Stimulated activated CD4-positive, alpha-beta T cell treated with anti-CD3 and anti-CD28 coated beads, Interleukin-12 subunit alpha, Interleukin-12 subunit beta, amount 100 ng/mL, for 24 hours (primary cell): ENCODE data around the gene ITGA1.
A peak's percentile ranks its signal among the peaks of the same experiment; 100 is the strongest.

Experiments
- DNase-seq, 2 experiments: peaks; one replicate each; pipeline ENCODE4 v3.0.0-alpha.2; 2020; ENCODE audit warnings: low read depth in 2 of 2

The ITGA1 gene

DNA sequence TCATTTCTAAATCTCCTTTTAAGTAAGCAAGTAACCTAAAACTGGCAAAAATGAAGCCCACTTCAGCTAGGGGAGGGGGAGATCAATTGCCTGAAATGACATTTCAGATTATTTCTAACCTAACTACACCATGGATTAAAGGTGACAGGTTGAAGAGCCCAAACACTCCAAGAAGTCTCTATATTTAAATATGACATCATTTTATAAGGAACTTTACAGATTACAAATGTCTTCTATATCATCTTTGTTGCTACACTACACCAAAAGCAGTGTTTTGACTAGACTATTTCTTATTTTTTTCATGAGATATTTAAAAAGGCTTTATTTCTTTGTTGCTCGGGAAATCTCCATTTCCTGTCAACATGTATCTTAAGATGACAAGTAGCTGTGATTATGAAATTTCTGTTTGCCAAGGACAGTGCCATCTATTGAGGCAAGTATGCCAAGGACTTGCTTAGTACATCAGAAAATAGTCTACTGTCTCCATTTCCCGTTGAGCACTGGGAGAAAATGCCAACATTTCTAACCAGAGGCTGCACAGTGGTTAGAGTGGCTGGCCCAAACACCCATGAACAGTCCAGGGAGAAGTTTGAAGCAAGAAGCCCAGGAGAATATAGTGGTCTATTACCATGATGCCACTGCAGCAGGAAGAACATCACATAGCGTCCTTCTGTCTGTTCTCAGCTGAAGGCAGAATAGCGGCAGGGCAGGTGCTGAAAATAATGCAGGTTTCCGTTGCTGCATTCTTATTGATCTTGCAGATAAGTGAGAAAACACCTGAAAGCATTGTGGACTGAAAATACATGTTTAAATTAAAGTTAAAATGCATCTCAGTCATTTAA, 108.1 kb downstream of the ITGA1 start:
- no peak for DNase-seq

DNA sequence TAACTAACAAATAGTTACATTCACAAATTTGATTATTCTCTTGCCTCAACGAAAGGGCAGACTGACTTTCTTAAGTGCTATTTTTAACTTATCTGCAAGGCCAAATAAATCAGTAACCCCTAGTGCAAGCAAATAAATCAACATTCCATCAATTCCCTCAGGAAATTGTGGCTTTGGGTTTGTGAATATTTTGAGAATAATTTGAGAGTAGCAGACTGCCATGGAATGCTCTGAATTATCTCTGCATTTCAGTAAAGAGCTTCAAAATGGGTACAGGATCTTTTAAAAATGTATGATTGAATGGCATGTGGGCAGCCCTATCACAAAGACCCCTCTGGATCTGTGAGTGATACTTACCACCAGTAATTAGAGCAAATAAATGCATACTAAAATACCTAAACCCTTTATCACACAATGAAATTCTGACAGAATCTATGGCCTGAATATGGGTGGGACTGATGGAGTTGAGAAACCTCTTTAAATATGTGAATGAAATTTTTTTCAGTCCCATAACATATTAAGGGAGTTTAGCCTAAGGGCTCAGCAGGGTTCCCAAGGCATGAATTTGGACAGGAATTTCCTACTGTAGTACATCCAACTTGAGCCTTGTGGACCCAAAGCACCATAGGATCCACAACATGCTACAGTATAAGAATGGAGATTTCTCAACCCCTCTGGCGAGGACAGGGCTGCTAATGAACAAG, 109.0 kb downstream of the ITGA1 start:
- no peak for DNase-seq

DNA sequence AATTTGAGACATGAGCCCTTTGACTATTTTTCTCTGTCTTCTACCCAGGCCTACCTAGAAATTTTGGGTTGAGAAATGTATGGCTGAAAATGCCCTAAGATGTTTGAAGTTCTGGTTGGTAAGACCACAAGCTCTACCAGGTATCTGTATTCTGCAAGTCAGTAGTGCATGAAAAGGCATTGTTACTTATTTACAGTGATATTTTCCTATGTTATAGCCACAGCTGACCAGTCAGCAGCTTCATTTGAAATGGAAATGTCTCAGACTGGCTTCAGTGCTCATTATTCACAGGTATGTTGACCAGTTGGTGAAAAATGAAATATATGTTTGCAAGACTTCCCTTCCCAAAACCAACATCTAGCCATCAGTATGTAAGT, 109.5 kb downstream of the ITGA1 start:
- no peak for DNase-seq

DNA sequence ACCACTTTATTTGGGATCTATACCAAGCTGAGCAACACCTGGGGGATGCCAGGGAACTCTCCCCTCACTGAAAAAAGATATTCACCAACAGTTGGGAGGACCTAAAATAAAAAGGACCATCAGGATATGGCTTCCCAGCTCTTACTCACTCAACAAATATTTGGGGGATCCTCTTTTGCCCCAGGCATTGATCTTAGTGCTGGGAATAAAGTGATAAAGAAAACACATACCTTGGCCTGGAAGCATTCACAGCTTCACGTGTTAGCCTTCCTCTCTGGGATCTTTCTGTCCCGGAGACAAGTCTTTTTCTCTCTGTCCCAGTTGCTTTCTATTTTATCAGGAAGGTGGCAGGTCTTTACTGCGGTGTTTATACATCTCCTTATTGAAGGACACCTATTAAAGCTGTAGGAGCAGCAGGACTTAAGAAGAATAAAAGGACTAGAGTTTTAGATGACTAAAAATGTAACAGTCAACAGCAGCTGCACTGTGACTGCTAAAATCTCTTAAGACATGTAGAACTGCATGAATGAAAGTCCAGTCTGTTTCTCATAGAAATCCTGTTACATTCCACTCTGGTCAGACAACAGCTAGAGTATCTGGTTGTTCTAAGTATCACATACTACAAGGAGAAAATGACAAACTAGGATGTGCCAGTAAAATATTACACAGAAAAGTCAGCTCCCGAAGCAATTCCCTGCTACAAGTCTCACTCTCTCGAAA, 111.4 kb downstream of the ITGA1 start:
- DNase-seq, result no peak

DNA sequence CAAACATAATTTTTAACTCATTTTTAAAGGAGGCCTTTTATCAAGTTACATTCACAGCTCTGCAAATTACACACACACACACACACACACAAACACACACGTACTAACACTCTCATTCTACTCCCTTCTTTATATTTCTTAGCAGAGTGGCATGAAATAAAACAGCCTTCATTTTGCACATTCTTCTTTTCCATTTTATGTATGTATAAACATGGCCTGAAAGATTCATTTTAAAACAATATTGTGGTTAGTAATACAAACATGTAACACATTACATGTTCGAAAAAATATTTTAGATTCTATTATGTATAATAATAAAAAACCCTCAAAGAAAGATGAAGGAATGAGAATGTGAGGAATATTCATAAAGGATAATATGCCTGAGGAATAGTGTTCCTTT, 115.4 kb downstream of the ITGA1 start:
- no peak for DNase-seq

DNA sequence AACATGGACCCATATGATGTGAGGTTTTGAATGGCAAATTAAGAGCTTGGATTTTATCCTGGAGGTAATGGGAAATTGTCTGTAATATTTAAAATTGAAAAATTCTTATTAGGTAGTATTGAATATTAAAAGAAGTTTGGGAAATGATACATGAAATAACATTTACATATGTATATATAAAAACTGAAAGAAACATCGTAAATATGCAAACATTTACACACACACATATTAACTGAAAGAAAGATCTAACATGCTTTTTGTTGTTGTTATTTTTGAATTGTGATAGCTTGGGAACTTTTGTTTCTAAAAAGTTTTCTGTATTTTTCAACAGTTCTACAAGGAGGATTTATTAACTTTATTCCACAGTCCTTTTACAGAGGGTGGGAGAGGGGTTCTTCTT, 118.6 kb downstream of the ITGA1 start:
- DNase-seq, result no peak

DNA sequence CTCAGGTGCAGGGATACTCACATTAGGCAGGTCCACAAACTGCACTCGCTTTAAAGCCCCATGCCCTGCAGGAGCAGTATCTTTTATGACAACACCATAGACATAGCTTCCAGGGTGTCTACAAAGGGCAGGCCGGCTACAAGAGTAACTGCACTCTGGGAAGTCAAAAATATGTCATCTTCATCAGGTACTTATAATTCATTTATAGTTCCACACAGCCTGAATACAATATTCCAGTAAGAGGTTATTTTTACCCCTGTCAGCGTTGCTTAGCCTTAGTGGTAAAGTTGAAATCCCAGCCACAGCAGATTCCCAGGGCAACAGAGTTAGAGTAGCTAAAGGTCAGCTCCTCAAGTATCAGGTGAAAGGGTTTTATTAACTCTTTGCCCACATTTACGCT, 119.1 kb downstream of the ITGA1 start:
- no peak for DNase-seq

DNA sequence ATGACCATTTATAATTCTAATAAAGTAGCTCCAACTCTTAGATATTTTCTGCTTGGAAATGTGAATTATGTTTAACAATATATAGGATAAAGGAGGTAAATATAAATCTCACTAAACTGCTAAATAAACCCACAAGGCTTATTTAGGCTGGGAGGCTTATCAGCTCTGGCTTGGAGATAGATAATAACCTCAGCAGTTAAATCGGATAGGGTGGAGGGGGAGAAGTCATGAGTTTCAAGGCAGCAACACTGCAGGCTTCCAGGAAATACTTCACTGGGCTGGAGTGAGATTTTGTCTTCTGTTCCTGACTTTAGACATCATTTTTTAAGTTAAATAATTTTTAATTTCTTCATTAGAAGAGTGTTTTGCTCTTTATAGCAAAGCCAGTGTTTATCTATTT, 121.5 kb downstream of the ITGA1 start:
- DNase-seq, result no peak

DNA sequence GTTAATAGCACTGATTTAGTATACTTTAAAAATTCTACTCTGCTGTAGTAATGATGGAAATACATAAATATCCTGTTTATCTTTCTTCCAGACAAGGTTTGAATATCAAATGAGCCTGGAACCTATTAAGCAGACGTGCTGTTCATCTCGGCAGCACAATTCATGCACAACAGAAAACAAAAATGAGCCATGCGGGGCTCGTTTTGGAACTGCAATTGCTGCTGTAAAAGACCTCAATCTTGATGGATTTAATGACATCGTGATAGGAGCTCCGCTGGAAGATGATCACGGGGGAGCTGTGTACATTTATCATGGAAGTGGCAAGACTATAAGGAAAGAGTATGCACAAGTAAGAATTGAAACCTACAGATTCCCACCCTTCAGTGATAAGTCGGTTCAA, 122.4 kb downstream of the ITGA1 start:
- DNase-seq, result no peak

DNA sequence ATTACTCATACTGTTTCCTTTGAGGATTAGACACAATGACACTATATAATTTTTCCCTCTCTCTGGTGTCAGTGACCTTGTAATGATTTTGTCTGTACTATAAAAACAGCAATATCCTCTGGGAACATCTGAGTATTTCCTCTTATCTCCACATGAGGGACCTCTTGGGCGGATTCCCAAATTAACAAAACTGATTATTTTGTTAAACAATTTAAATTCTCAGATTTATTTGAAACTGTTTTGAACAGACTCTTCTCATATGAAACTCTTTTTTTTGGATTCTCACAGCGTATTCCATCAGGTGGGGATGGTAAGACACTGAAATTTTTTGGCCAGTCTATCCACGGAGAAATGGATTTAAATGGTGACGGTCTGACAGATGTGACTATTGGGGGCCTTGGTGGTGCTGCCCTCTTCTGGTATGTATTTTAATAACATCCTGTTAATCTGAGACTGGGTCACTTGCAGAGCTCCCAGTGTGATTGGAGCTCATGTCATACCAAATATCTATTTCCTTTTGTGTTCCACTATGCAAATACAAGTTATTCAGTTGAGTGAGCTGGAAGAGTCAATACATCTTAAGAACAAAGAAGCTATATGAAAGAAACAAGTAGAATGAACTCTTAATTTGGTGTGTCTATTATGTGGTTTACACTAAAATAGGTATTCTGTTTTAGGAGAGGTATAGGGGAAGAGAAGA, 127.6 kb downstream of the ITGA1 start:
- DNase-seq, result peak; percentile 8 to 15

DNA sequence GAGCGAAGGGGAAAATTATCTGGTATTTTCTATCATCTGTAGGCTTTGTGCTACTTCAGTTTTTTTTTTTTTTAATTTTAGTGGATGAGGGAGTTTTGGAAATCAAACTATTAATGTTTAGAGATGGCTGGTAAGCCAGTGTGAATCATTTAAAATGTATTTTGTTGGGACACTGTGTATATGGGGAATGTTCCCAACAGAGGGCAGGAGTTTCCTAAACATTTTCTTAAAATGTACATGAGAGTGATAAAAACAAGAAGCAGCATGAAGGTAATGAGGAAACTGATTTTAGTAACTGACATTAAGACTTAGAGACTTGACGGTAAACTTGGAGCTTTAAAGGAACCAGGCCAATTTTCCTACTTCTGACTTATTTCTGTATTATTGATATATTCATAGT, 133.2 kb downstream of the ITGA1 start:
- no peak for DNase-seq

DNA sequence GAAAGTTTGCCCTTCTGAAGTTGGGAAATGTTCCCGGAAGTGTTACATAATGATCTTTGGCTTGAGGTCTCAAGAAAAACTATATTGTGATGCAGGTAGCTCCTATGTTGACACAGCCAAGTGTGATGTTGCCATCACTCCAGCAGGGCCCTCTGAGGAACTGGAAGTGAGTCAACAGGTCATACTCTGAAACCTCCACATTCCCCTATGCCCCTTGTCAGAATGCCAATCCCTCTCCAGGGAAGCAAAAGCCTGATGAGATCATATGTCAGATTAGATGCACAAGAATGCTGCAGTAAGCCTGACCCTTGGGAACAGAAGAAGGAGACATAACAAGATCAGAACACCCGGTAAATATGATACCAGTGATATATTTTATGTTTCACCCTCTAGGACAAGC, 134.7 kb downstream of the ITGA1 start:
- no peak for DNase-seq

DNA sequence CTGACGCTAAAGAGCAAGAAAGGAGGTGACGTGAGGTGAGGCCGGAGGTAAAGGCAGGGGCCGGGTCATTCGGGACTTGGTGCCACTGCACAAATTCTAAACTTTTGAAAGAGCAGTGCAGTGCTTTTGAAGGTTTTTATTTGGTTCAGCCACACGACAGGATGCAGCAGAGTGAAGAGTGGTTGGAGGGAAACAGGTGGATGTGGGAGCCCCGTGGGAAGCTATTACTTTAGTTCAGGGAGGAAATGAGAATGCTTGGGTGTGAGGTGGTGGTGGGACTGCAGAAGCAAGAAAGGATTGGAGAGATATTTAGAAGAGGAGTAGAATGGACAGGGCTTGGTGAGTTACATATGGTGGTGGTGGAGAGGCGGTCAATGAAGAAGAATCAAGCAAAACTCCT, 136.7 kb downstream of the ITGA1 start:
- DNase-seq, result no peak

DNA sequence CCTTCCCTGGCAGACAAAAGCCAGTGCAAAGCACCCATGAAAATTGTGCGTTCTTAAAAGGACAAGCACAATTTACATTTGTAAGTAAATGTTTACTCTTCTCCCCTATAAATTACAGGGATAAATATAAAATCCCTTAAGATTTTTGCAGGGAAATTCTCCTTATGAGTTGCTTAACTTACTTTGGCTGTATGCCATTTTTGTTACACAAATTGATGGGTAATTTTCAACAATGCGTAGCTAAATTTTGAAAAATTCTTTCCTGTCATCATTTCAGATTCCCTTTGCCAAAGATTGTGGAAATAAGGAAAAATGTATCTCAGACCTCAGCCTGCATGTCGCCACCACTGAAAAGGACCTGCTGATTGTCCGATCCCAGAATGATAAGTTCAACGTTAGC, 137.3 kb downstream of the ITGA1 start:
- DNase-seq, result no peak

DNA sequence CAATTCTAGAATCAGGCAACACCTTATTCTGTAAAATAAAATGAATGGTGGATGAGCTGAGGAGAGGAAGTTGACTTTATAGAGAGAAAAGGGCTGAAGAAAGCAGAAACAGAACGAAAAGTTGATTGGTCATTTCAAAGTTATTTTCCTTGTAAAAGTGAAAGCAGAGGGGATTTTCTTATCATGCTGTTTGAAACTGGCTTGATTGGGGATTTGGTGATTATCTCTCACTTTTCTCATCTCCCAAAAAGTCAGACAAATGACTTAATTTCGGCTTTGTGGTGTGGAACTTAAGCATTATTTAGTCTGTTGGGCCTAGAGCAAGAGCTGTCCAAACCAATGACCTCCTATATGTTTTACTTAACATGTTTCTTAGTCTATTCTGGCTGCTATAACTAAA, 141.0 kb downstream of the ITGA1 start:
- DNase-seq, result no peak

DNA sequence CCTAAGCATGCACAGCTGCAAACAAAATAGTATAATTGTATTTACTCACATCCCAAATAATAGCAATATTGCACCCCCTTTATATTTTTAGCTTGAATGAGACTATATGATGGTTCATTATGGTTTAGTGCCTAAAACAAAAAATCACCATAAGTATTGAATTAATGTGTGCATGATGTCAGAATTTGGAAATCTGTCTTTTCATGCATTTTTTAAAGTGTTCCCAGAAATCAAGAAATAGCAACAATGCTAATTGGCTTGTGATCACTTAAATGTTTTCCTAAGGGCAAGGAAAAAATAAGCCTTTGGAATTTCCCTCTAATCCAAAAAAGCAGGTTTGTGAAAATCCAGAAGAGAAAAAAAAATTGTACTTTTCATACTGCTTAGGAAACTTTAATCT, 150.5 kb downstream of the ITGA1 start:
- DNase-seq, result no peak

DNA sequence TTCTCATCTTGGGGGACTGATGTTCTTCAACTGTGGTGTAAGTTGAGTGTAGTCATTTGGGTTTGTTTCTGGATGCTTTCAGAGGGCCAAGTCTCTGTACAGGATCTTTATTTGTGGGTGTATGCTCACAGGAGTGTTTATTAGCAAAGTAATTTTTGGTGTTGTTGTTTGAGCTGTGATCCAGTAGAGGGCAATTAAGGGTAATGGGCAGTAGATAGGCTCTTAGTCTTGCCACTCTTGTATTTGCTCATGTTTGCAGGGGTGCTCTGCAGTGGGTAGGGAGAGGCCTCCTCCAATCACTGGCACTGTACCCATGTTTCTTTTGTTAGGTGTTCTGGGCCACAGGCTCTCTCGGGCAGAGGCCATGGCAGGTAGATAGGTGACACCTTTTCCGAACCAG, 155.6 kb downstream of the ITGA1 start:
- no peak for DNase-seq

DNA sequence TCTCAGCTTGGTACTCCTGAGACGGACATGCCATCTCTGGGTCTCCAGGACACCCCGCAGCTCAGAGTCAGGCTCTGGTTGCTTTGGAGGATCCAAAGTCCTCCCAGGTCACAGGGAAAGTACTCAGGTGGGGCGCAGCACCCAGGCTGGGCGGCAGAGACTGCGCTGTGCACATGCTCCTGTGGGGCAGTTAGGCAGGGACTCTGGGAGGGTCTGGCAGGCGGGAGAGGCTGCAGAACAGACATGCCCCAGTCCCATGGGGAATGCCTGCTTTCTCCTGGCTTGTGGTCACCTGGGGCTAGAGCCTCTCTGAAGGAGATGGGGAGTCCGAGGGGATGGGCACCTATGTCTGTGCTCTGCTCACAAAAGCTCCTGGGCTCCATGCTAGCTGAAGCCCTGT, 156.1 kb downstream of the ITGA1 start:
- DNase-seq, result no peak

DNA sequence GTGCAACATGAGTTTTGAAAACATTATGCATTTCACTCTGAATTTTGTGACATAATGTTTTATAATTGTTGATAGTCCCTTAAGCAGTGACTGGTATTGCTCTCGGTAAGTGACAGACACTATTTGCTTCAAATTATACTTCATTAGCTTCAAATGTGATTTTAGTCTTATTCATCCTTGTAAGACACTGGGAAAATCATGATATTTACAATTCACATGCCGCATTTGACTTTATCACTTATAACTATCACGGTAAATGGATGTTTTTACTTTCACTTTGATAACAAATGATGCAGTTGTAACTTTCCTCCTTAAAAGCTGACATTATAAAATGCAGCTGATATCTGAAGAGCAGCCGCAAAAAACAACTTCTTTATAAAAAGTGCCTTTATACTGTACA, 157.3 kb downstream of the ITGA1 start:
- no peak for DNase-seq

DNA sequence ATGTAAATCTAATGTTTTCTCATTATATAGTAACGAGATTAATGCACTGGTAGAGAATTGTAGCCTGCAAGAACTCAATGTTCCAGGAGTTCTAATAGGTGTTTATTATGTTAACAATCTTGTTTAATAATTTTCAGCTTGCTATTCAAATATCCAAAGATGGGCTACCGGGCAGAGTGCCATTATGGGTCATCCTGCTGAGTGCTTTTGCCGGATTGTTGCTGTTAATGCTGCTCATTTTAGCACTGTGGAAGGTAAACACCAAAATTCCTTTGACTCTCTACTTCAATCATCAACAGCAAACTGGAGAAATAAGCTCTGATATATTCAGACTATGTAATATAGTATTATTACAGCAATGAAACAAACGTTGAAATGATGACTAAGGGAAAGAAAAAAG, 159.5 kb downstream of the ITGA1 start:
- DNase-seq, result no peak

DNA sequence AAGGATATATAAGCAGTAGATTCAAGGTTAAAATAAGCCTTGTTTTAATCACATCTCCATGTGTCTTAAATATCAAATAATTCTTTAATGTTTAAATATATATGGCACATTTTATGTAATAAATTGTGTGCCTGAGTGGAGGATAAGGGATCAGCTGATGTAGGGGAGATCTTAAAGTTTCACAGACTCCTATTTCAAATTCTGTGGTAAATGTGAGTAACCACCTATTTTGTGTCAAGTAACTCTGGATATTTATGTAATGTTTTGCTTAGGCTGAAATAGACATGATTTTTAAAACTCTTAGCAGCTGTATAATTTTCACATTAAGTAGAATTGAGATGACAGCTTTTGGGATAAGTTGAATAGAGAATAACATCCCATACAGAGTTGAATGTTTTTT, 160.1 kb downstream of the ITGA1 start:
- no peak for DNase-seq

DNA sequence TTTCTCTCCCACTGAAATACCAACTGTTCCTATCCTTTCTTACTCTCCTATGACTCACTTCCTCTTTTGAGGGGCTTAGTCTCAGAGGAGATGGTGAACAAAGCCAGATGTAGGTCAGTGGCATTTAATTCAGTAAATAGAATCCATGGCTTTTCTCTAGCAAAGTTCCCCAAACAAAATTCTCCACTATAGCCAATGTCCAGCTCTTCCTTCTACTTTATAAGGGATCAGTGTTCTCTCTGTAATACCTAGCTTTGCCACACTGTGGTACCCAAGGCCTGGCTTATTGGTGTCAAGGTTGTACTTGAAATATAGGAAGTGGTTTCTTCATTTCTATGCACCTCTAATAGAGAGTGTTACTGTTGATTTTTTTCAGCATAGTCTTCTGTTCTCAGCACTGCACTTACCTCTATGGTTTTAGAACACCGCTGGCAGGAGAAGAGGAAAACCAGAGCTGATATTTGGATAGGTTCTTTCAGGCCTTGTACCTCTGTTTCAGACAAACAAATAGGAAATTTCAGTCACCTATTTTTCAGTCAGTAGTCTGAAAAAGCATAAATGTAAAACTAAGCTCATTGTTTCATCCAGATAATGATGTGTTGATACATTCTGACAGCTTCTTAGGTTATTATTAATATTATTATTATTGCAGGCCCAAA, 160.8 kb downstream of the ITGA1 start:
- peak; percentile 25 to 33 for DNase-seq
